ENCODE data around the gene AIF1L. TPM values are rescaled to one million over a fixed set of nuclear protein-coding genes. Genes with fewer than 3 reads are reported as not detected.

AIF1L gene
- total and polyA plus RNA-seq, 4 donors: 0.61 to 1.8 (median 1.2) TPM

- no peak overlapping the region for H3K27ac ChIP-seq (ENCODE audit: low read depth in 1 of 2, low read length in 2 of 2)
- H3K9me3 ChIP-seq (ENCODE audit: control insufficient read depth in 4 of 4, low read length in 3 of 4): no peaks in the 10 kb centered on the region
- no peak overlapping the region for H3K9ac ChIP-seq (ENCODE audit: low read depth in 1 of 2, low read length in 2 of 2)
- TF ChIP-seq HNF4A (conservative IDR thresholded peaks at IDR 0.05) (no peak), ZBTB33 (IDR thresholded peaks at IDR 0.05) (no peak), CTCF (IDR thresholded peaks at IDR 0.05; ENCODE audit: low read depth, low read length, missing input control) (no peak), RAD21 (IDR thresholded peaks at IDR 0.05) (no peak), YY1 (IDR thresholded peaks at IDR 0.05) (no peak), JUND (IDR thresholded peaks at IDR 0.05) (no peak), TAF1 (conservative IDR thresholded peaks at IDR 0.05) (no peak), SP1 (IDR thresholded peaks at IDR 0.05) (no peak), NR2F2 (IDR thresholded peaks at IDR 0.05) (no peak), MAX (IDR thresholded peaks at IDR 0.05) (no peak), FOXA1 (IDR thresholded peaks at IDR 0.05) (no peak), RXRA (IDR thresholded peaks at IDR 0.05) (no peak), GABPA (IDR thresholded peaks at IDR 0.05 in 1 of 2, conservative IDR thresholded peaks at IDR 0.05 in 1 of 2) (no peak)
- H3K27me3 ChIP-seq (ENCODE audit: control insufficient read depth in 4 of 4, insufficient read depth in 4 of 4, low read length in 3 of 4): no peaks in the 10 kb centered on the region
- no peak for DNase-seq (ENCODE audit: low spot score)
- H3K4me3 ChIP-seq (ENCODE audit: low read depth in 1 of 3, low read length in 3 of 3): no peak overlapping the region
- 76% methylated on average over 5 of the region's 5 CpGs for WGBS
- H3K4me1 ChIP-seq (ENCODE audit: control insufficient read depth in 4 of 4, insufficient read depth in 4 of 4, low read length in 3 of 4): no peaks in the 10 kb centered on the region
- no peaks in the 10 kb centered on the region for H3K36me3 ChIP-seq (ENCODE audit: control insufficient read depth in 4 of 4, insufficient read depth in 3 of 4, low read depth in 1 of 4, low read length in 3 of 4)
These were observed 7.8 kb downstream of the AIF1L start for GRCh38 chr9:131104016-131104740.

- no peak for DNase-seq (ENCODE audit: low spot score)
- H3K9me3 ChIP-seq (ENCODE audit: control insufficient read depth in 4 of 4, low read length in 3 of 4): no peaks in the 10 kb centered on the region
- TF ChIP-seq EGR1 (IDR thresholded peaks at IDR 0.05; ENCODE audit: low read depth in 2 of 2) (no peak), HNF4A (conservative IDR thresholded peaks at IDR 0.05) (no peak), GABPA (IDR thresholded peaks at IDR 0.05 in 1 of 2, conservative IDR thresholded peaks at IDR 0.05 in 1 of 2) (no peak), NR2F2 (IDR thresholded peaks at IDR 0.05) (no peak), SP1 (IDR thresholded peaks at IDR 0.05) (no peak), JUND (IDR thresholded peaks at IDR 0.05) (no peak), RXRA (IDR thresholded peaks at IDR 0.05) (no peak)
- H3K4me3 ChIP-seq (ENCODE audit: low read depth in 1 of 3, low read length in 3 of 3): no peak overlapping the region
- H3K27me3 ChIP-seq (ENCODE audit: control insufficient read depth in 4 of 4, insufficient read depth in 4 of 4, low read length in 3 of 4): no peaks in the 10 kb centered on the region
- WGBS: 88% methylated on average over 8 of the region's 8 CpGs
- H3K9ac ChIP-seq (ENCODE audit: low read depth in 1 of 2, low read length in 2 of 2): no peak overlapping the region
- no peaks in the 10 kb centered on the region for H3K4me1 ChIP-seq (ENCODE audit: control insufficient read depth in 4 of 4, insufficient read depth in 4 of 4, low read length in 3 of 4)
- no peak overlapping the region for H3K27ac ChIP-seq (ENCODE audit: low read depth in 1 of 2, low read length in 2 of 2)
- H3K36me3 ChIP-seq (ENCODE audit: control insufficient read depth in 4 of 4, insufficient read depth in 3 of 4, low read depth in 1 of 4, low read length in 3 of 4): no peaks in the 10 kb centered on the region
These were observed 9.6 kb downstream of the AIF1L start for GRCh38 chr9:131105952-131106351.

GRCh38 chr9:131107760-131108159, 11.4 kb downstream of the AIF1L start:
- DNase-seq (ENCODE audit: low spot score): no peak
- Histone ChIP-seq H3K27me3 (ENCODE audit: control insufficient read depth in 4 of 4, insufficient read depth in 4 of 4, low read length in 3 of 4) (no peaks in the 10 kb centered on the region), H3K9ac (ENCODE audit: low read depth in 1 of 2, low read length in 2 of 2) (no peak overlapping the region), H3K4me3 (ENCODE audit: low read depth in 1 of 3, low read length in 3 of 3) (no peak overlapping the region), H3K27ac (ENCODE audit: low read depth in 1 of 2, low read length in 2 of 2) (no peak overlapping the region), H3K9me3 (ENCODE audit: control insufficient read depth in 4 of 4, low read length in 3 of 4) (no peaks in the 10 kb centered on the region), H3K36me3 (ENCODE audit: control insufficient read depth in 4 of 4, insufficient read depth in 3 of 4, low read depth in 1 of 4, low read length in 3 of 4) (no peaks in the 10 kb centered on the region), H3K4me1 (ENCODE audit: control insufficient read depth in 4 of 4, insufficient read depth in 4 of 4, low read length in 3 of 4) (no peaks in the 10 kb centered on the region)
- no peak for TF ChIP-seq TAF1 (conservative IDR thresholded peaks at IDR 0.05)
- WGBS: 73% methylated on average over 8 of the region's 8 CpGs
